HFFc6 (cell line): ENCODE results near the gene KHNYN. TPM values are rescaled to one million over a fixed set of nuclear protein-coding genes. Genes with fewer than 3 reads are reported as not detected.

ENCODE experiments used
- DNase-seq: peaks from one replicate; pipeline ENCODE4 v3.0.0-alpha.2; 2018
- H3K27ac Mint-ChIP-seq: 2 replicates; pipeline ENCODE4 v1.8.0; 2020; ENCODE audit warnings: mild to moderate bottlenecking, mixed read lengths
- H3K27me3 Mint-ChIP-seq: 2 replicates; pipeline ENCODE4 v1.8.0; 2021; ENCODE audit warnings: mild to moderate bottlenecking, moderate library complexity, mixed read lengths; ENCODE audit not compliant: insufficient read depth
- H3K36me3 Mint-ChIP-seq: 2 replicates; pipeline ENCODE4 v1.8.0; 2021; ENCODE audit warnings: low read depth, mixed read lengths
- H3K4me1 Mint-ChIP-seq: 2 replicates; pipeline ENCODE4 v1.8.0; 2020; ENCODE audit warnings: low read depth, mixed read lengths
- H3K4me3 Mint-ChIP-seq: 2 replicates; pipeline ENCODE4 v1.8.0; 2020; ENCODE audit warnings: mild to moderate bottlenecking, moderate library complexity, mixed read lengths
- H3K9me3 Mint-ChIP-seq: 2 replicates; pipeline ENCODE4 v1.8.0; 2020; ENCODE audit warnings: mild to moderate bottlenecking, mixed read lengths
- CTCF ChIP-seq: fragments of 200-600 bp; sonication (generic); IDR thresholded peaks from 2 replicates; pipeline ENCODE4 v1.5.0; 2021; ENCODE audit warnings: antibody characterized with exemption, mild to moderate bottlenecking
- total RNA-seq, 6 experiments: library from RNA; stranded (reverse); fragmentation: NEBNext Ultra II Directional; extraction: Animal tissue kit (Norgen Biotek cat#: 25700); gene quantifications; 2 replicates in 1 of 6; 3 replicates in 5 of 6; pipeline ENCODE4 v1.2.3, GENCODE V29; 2021

Gene KHNYN
- total RNA-seq, 6 experiments from 2014 or later = 25.4 to 29.2 (median 28.0) TPM

DNA sequence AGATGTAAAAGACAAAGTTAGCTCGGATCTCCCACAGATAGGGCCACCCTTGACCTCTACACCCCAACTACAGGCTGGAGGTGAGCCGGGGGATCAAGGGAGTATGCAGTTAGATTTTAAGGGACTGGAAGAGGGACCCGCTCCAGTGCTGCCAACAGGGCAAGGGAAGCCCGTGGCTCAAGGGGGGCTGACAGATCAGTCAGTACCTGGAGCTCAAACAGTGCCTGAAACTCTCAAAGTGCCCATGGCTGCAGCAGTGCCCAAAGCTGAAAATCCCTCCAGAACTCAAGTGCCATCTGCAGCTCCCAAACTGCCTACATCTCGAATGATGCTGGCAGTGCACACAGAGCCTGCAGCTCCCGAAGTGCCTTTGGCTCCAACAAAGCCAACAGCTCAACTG lies 20.6 kb upstream of the KHNYN start:
- DNase-seq = no peak
- no peaks in the 10 kb centered on the region for H3K9me3 Mint-ChIP-seq
- no peak overlapping the region for H3K4me3 Mint-ChIP-seq
- peaks cover 12% of the 10 kb centered on the region for H3K27me3 Mint-ChIP-seq
- no peak overlapping the region for H3K27ac Mint-ChIP-seq
- H3K36me3 Mint-ChIP-seq = no peaks in the 10 kb centered on the region
- peaks cover 6% of the 10 kb centered on the region for H3K4me1 Mint-ChIP-seq
- TF ChIP-seq CTCF = no peak

DNA sequence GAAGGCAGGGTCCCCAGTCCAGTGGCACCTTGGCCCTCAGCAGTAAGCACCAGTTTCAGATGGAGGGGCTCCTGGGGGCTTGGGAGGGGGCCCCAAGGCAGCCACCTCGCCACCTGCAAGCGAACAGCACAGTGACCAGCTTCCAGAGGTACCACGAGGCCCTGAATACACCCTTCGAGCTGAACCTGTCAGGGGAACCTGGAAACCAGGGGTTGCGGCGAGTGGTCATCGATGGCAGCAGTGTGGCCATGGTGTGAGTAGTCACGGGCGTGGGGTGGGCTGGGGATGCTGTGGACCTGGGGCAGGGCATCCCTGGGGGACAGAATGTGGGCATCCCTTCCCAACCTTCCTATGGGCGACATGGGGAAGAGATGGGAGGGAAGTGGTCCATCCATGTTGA lies 19.8 kb upstream of the KHNYN start:
- Mint-ChIP-seq H3K9me3 (no peaks in the 10 kb centered on the region), H3K27ac (no peak overlapping the region), H3K4me1 (no peaks in the 10 kb centered on the region), H3K36me3 (no peaks in the 10 kb centered on the region), H3K4me3 (no peak overlapping the region), H3K27me3 (peaks cover 12% of the 10 kb centered on the region)
- no peak for TF ChIP-seq CTCF
- no peak for DNase-seq

- Mint-ChIP-seq H3K4me3 (no peak overlapping the region), H3K27ac (no peak overlapping the region), H3K36me3 (no peaks in the 10 kb centered on the region), H3K27me3 (peaks cover 11% of the 10 kb centered on the region), H3K4me1 (no peaks in the 10 kb centered on the region), H3K9me3 (no peaks in the 10 kb centered on the region)
- DNase-seq = peak; percentile 23
- TF ChIP-seq CTCF = peak; percentile 85
Measured at GRCh38 chr14:24411443-24412389, 18.0 kb upstream of the KHNYN start.

DNA sequence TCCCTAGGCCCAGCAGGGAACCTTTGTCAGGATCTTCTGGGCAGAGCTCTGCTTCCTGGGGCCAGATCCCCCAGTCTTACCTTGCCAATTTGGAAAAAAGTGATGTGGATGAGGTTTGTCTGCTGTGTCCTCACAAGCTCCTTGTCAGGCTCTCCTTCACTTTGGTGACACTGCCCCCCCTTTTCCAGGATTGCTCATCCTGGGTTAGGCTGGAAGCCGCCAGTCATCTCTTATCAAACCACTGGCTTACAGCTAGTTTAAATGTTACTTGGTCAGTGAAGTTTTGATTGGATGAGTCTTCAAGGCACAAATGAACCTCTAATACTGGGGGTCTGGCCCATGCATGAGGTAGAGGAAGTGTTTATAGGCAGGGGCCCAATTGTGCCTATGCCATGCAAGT lies 15.7 kb upstream of the KHNYN start:
- Mint-ChIP-seq H3K4me1 (no peaks in the 10 kb centered on the region), H3K9me3 (no peaks in the 10 kb centered on the region), H3K36me3 (no peaks in the 10 kb centered on the region), H3K27ac (no peak overlapping the region), H3K4me3 (no peak overlapping the region), H3K27me3 (peaks cover 13% of the 10 kb centered on the region)
- no peak for TF ChIP-seq CTCF
- no peak for DNase-seq

GRCh38 chr14:24414732-24415420 lies 14.9 kb upstream of the KHNYN start:
- H3K9me3 Mint-ChIP-seq = no peaks in the 10 kb centered on the region
- H3K4me3 Mint-ChIP-seq = no peak overlapping the region
- TF ChIP-seq CTCF = no peak
- no peak for DNase-seq
- no peak overlapping the region for H3K27ac Mint-ChIP-seq
- H3K36me3 Mint-ChIP-seq = no peaks in the 10 kb centered on the region
- H3K4me1 Mint-ChIP-seq = no peaks in the 10 kb centered on the region
- H3K27me3 Mint-ChIP-seq = peaks cover 14% of the 10 kb centered on the region
